Measurements from ENCODE around the gene DHX58.
A peak's percentile ranks its signal among the peaks of the same experiment; 100 is the strongest.

The DHX58 gene

GRCh38 chr17:42109086-42109485 lies 3.4 kb downstream of the DHX58 start:
- no peak for DNase-seq (ENCODE audit: low read depth)

GRCh38 chr17:42107597-42108576 lies 4.6 kb downstream of the DHX58 start:
- DNase-seq (ENCODE audit: low read depth), result peak; percentile 89

- DNase-seq (ENCODE audit: low read depth), result no peak
These were observed 5.4 kb downstream of the DHX58 start for GRCh38 chr17:42107124-42107523.

- DNase-seq (ENCODE audit: low read depth), result no peak
These were observed 6.5 kb downstream of the DHX58 start for GRCh38 chr17:42106009-42106408.

- no peak for DNase-seq (ENCODE audit: low read depth)
These were observed 8.2 kb downstream of the DHX58 start for GRCh38 chr17:42104264-42104663.

GRCh38 chr17:42103221-42103954 lies 9.1 kb downstream of the DHX58 start:
- no peak for DNase-seq (ENCODE audit: low read depth)

GRCh38 chr17:42101513-42102292 lies 10.8 kb downstream of the DHX58 start:
- DNase-seq (ENCODE audit: low read depth), result peak; percentile 55

GRCh38 chr17:42098730-42099399 lies 13.6 kb downstream of the DHX58 start:
- no peak for DNase-seq (ENCODE audit: low read depth)

- peak; percentile 29 for DNase-seq (ENCODE audit: low read depth)
These were observed 14.6 kb downstream of the DHX58 start, which contains the start of gene ZNF385C for GRCh38 chr17:42097691-42098631. Gene ZNF385C (minus strand): TSS chr17:42098473. CDS start chr17:42063056, 35,417 bp downstream.

GRCh38 chr17:42096360-42097111 lies 16.0 kb downstream of the DHX58 start:
- no peak for DNase-seq (ENCODE audit: low read depth)

- DNase-seq (ENCODE audit: low read depth), result no peak
These were observed 18.0 kb downstream of the DHX58 start for GRCh38 chr17:42094375-42095069.

GRCh38 chr17:42092939-42093338 lies 19.6 kb downstream of the DHX58 start:
- no peak for DNase-seq (ENCODE audit: low read depth)

- DNase-seq (ENCODE audit: low read depth), result no peak
These were observed 21.3 kb downstream of the DHX58 start for GRCh38 chr17:42090964-42091790.

GRCh38 chr17:42088736-42089135 lies 23.8 kb downstream of the DHX58 start:
- DNase-seq (ENCODE audit: low read depth), result no peak

GRCh38 chr17:42087736-42088705 lies 24.5 kb downstream of the DHX58 start:
- no peak for DNase-seq (ENCODE audit: low read depth)

GRCh38 chr17:42087042-42087701 lies 25.3 kb downstream of the DHX58 start:
- no peak for DNase-seq (ENCODE audit: low read depth)
